Hepatocyte (in vitro differentiated cells): ENCODE data around the gene MBD5. TPM values are rescaled to one million over a fixed set of nuclear protein-coding genes. Genes with fewer than 3 reads are reported as not detected.

ENCODE experiments used
- DNase-seq: peaks from one replicate; pipeline ENCODE4 v3.0.0-alpha.2; 2016; ENCODE audit warnings: low spot score
- H2AFZ ChIP-seq: fragments of 200-600 bp; sonication (generic); 2 replicates; pipeline ENCODE4 v1.6.0; 2016; ENCODE audit warnings: antibody characterized with exemption, mild to moderate bottlenecking
- H3K27ac ChIP-seq: fragments of 200-600 bp; sonication (generic); 2 replicates; pipeline ENCODE4 v1.5.1; 2016; ENCODE audit warnings: mild to moderate bottlenecking
- H3K27me3 ChIP-seq: fragments of 200-600 bp; sonication (generic); 2 replicates; pipeline ENCODE4 v1.6.1; 2016
- H3K36me3 ChIP-seq: fragments of 200-600 bp; sonication (generic); replicated peaks from 2 replicates; pipeline ENCODE4 v1.5.1; 2016; ENCODE audit warnings: low read depth; ENCODE audit not compliant: insufficient read depth
- H3K4me1 ChIP-seq: fragments of 200-600 bp; sonication (generic); 2 replicates; pipeline ENCODE4 v1.5.1; 2016; ENCODE audit warnings: mild to moderate bottlenecking, moderate library complexity; ENCODE audit not compliant: insufficient read depth
- H3K4me2 ChIP-seq: fragments of 200-600 bp; sonication (generic); 2 replicates; pipeline ENCODE4 v1.6.0; 2016
- H3K4me3 ChIP-seq: fragments of 200-600 bp; sonication (generic); 2 replicates; pipeline ENCODE4 v1.5.1; 2016; ENCODE audit warnings: mild to moderate bottlenecking
- H3K79me2 ChIP-seq: fragments of 200-600 bp; sonication (generic); 2 replicates; pipeline ENCODE4 v1.6.0; 2017; ENCODE audit warnings: mild to moderate bottlenecking
- H3K9me2 ChIP-seq: fragments of 200-600 bp; sonication (generic); replicated peaks from 2 replicates; pipeline ENCODE4 v1.6.0; 2017; ENCODE audit warnings: mild to moderate bottlenecking; ENCODE audit not compliant: insufficient read depth
- H3K9me3 ChIP-seq: fragments of 200-600 bp; sonication (generic); 2 replicates; pipeline ENCODE4 v1.5.1; 2016; ENCODE audit warnings: low read depth, mild to moderate bottlenecking
- H4K20me1 ChIP-seq: fragments of 200-600 bp; sonication (generic); 2 replicates; pipeline ENCODE4 v1.6.0; 2016; ENCODE audit warnings: mild to moderate bottlenecking; ENCODE audit not compliant: insufficient read depth, poor library complexity, severe bottlenecking
- CTCF ChIP-seq: fragments of 200-600 bp; sonication (generic); IDR thresholded peaks from 2 replicates; pipeline ENCODE4 v1.5.1; 2016; ENCODE audit warnings: antibody characterized with exemption, mild to moderate bottlenecking; ENCODE audit not compliant: poor library complexity
- EZH2 ChIP-seq: fragments of 200-600 bp; sonication (generic); IDR thresholded peaks from 2 replicates; pipeline ENCODE4 v1.6.1; 2016; ENCODE audit warnings: antibody characterized with exemption, mild to moderate bottlenecking, borderline replicate concordance
- EZH2phosphoT487 ChIP-seq: fragments of 200-600 bp; sonication (generic); IDR thresholded peaks from one replicate; pipeline ENCODE4 v1.6.1; 2018; ENCODE audit warnings: antibody characterized with exemption, mild to moderate bottlenecking, low read depth, moderate library complexity; ENCODE audit not compliant: unreplicated experiment, severe bottlenecking
- WGBS: methylation state at CpG from one replicate; pipeline ENCODE4 v1.1.6; 2016; ENCODE audit warnings: low lambda C conversion rate; ENCODE audit errors: missing lambda C conversion rate; 5-methylcytosine and 5-hydroxymethylcytosine counted together
- polyA plus RNA-seq: library from polyadenylated mRNA; unstranded; fragments of >200 nt; fragmentation: Nextera tagmentation; extraction: Ambion mirVana; gene quantifications from 2 replicates; pipeline ENCODE4 v1.2.1, GENCODE V29; 2016
- total RNA-seq: library from RNA; depleted of rRNA; stranded (reverse); fragments of >200 nt; gene quantifications from 2 replicates; pipeline ENCODE4 v1.2.3, GENCODE V29; 2014

Gene MBD5
- total RNA-seq (19.3 and 36.2 TPM in 2 replicates), polyA plus RNA-seq (20.9 and 29.2 TPM in 2 replicates)

- Histone ChIP-seq H3K27me3 (no peaks in the 10 kb centered on the region), H3K4me2 (peak within 1 kb of the TSS; percentile 87), H3K36me3 (no peaks in the 10 kb centered on the region), H3K27ac (peak within 1 kb of the TSS; percentile 94), H3K4me1 (peaks cover 23% of the 10 kb centered on the region), H3K9me2 (no peaks in the 10 kb centered on the region), H3K79me2 (peaks cover 86% of the 10 kb centered on the region), H2AFZ (peak within 1 kb of the TSS; percentile 72), H3K9me3 (no peaks in the 10 kb centered on the region), H4K20me1 (peaks cover 37% of the 10 kb centered on the region), H3K4me3 (peak within 1 kb of the TSS; percentile 48)
- peak; percentile 70 for DNase-seq
- WGBS: 1% methylated on average over 8 of the region's 11 CpGs
- TF ChIP-seq CTCF (no peak), EZH2phosphoT487 (no peak), EZH2 (no peak)
Measured at GRCh38 chr2:148021059-148021861, at the start of gene MBD5. Gene MBD5, plus strand, starts transcription at chr2:148021091.

- WGBS: 79% methylated on average over 2 of the region's 2 CpGs
- DNase-seq: no peak
- H3K27me3 ChIP-seq: no peaks in the 10 kb centered on the region
- H2AFZ ChIP-seq: no peak overlapping the region
- H3K9me3 ChIP-seq: peaks cover 9% of the 10 kb centered on the region
- H3K4me3 ChIP-seq: no peak overlapping the region
- H3K79me2 ChIP-seq: peaks cover 48% of the 10 kb centered on the region
- no peaks in the 10 kb centered on the region for H4K20me1 ChIP-seq
- no peaks in the 10 kb centered on the region for H3K36me3 ChIP-seq
- no peaks in the 10 kb centered on the region for H3K9me2 ChIP-seq
- no peak overlapping the region for H3K27ac ChIP-seq
- no peaks in the 10 kb centered on the region for H3K4me1 ChIP-seq
- TF ChIP-seq CTCF (no peak), EZH2 (no peak), EZH2phosphoT487 (no peak)
- no peak overlapping the region for H3K4me2 ChIP-seq
Measured at GRCh38 chr2:147976102-147976501, 44.8 kb upstream of the MBD5 start.

GRCh38 chr2:147977679-147978078, 43.2 kb upstream of the MBD5 start:
- Histone ChIP-seq H3K79me2 (peaks cover 64% of the 10 kb centered on the region), H2AFZ (no peak overlapping the region), H3K9me3 (peaks cover 9% of the 10 kb centered on the region), H3K4me2 (no peak overlapping the region), H3K4me3 (no peak overlapping the region), H3K4me1 (no peaks in the 10 kb centered on the region), H3K36me3 (no peaks in the 10 kb centered on the region), H3K27ac (no peak overlapping the region), H4K20me1 (peaks cover 2% of the 10 kb centered on the region), H3K27me3 (no peaks in the 10 kb centered on the region), H3K9me2 (no peaks in the 10 kb centered on the region)
- 100% methylated on average over 3 of the region's 3 CpGs for WGBS
- TF ChIP-seq EZH2 (no peak), EZH2phosphoT487 (no peak), CTCF (no peak)
- DNase-seq: no peak
